SH-SY5Y (cell line): Measurements from ENCODE around the gene ZNF362.

ENCODE experiments used
- GATA2 ChIP-seq: IDR thresholded peaks from 2 replicates; pipeline ENCODE4 v1.6.1; 2011; ENCODE audit warnings: mild to moderate bottlenecking, low read depth, low read length
- GATA3 ChIP-seq: IDR thresholded peaks from 2 replicates; pipeline ENCODE4 v1.6.1; 2011; ENCODE audit warnings: low read depth, mild to moderate bottlenecking, low read length, moderate library complexity

ZNF362 gene

DNA sequence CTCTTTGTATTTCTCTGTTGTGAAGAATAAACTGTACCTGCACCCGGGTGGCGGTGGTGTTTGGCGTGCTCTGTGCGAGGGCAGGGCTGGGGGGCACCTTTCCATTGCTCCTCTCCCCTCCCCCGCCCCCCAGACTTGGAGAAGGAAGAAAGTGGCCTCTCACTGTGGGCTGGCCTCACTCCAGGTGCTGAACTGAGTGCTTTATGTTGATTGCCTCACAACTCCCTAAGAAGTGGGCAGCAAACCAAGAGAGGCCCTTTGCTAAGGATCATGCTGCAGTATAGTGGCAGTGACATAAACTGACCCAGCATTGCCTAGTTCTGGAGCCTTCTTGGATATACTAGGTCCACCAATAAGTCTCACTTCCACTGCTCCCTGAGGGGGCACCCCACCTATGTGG is 44.4 kb downstream of the ZNF362 start:
- TF ChIP-seq GATA3, result no peak
- no peak for TF ChIP-seq GATA2

DNA sequence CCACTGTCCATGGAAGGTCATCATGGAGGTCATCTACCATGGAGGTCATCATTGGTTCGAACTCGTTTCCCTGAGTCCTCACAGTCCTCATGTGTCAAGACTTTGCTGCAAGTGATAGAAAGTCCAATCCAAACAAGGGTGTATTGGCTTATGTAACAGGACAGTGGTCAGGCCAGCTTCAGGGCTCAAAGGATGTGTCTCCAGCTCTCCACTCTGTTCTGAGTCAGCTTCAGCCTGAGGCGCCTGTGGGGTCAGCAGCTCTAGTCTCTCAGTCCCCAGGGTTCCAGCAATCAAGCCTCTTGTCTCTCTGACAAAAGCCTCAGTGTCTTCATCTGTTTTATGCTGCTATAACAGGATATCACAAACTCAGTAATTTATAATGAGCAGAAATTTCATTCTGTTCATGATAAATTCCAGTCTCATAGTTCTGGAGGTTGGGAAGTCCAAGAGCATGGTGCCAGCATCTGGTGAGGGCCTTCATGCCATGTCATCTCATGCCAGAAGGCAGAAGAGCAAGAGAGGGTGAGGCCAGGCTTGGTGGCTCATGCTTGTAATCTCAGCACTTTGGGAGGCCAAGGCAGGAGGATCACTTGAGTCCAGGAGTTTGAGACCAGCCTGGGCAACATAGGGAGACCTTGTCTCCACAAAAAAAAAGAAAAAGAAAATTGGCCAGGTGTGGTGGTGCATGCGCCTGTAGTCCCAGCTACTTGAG is 45.1 kb downstream of the ZNF362 start:
- no peak for TF ChIP-seq GATA2
- TF ChIP-seq GATA3, result no peak

DNA sequence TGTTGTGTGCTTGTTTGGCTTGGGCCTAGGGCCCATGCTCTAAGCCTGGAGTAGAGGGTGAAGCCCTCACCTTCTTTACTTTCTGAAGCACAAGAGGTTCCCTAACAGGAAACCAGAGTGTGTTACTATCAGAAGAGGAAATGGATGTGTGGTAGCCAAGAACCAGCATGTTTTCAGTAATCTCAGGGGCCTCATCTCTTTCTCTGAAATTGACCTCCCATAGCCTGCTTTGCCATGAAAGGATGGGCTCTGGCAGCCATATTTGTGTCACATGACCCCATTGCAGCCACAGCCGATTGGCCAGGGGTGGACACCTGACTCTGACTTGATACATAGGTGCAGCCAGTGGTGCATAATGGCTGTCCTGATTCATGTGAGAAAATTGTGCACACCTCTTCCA is 46.0 kb downstream of the ZNF362 start:
- TF ChIP-seq GATA2 (no peak), GATA3 (no peak)

DNA sequence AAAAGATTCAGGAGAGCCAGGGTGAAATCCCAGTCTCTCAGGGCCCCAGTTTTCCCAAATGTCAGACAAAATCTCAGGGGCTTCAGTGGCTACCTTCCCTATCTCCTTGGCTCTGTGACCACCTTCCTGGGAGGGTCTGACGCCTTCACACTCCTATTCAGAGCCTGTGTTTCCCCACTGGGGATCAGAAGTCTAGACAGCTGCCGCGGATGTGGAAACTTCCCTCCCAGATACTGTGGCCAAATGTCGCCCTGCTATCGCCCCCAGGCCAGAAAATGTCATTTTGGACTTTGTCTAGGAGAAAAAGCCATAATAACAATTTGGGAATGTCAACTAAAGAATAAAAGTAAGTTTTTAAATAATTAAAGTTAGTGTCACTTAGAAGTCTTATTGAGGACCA is 48.7 kb downstream of the ZNF362 start:
- TF ChIP-seq GATA3 (no peak), GATA2 (no peak)

DNA sequence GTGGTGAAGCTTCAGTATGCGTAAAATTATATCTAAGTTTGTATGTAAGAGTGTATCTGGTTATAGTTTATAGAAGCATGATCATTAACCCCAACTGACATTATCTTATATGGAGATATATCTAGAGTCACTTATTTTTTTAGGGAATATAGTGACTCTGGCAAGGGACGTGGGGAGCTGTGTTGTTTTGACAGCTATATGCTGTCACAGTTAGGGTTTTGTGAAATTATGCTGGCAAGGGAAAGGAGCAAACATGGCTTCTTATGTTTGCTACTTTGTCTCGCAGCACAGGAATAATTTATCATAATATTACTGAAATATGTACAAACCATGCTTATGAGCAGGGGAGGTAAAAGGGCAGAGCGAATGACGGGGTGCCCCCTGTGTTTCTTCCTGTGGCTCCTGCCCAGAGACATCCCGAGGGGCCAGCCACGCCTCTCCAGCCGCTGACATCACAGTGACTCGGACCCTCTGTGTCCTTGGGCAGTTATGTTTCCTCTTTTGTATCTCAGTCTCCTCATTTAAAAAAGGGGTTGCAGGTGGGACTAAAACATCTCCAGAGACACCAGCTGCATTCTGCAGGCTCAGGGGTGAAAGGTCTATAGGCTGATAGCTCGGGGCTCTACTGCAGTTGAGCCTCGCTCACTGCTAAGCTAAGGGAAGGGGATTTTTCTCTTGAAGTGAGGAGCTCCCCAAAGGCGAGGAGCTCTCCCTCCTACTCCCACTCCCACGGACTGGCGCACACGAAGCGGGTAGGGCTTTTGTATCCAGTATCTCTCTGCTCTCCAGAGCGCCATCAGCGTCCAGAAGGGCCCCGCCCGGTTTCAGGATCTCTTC is 49.7 kb downstream of the ZNF362 start:
- TF ChIP-seq GATA3 (no peak), GATA2 (no peak)

DNA sequence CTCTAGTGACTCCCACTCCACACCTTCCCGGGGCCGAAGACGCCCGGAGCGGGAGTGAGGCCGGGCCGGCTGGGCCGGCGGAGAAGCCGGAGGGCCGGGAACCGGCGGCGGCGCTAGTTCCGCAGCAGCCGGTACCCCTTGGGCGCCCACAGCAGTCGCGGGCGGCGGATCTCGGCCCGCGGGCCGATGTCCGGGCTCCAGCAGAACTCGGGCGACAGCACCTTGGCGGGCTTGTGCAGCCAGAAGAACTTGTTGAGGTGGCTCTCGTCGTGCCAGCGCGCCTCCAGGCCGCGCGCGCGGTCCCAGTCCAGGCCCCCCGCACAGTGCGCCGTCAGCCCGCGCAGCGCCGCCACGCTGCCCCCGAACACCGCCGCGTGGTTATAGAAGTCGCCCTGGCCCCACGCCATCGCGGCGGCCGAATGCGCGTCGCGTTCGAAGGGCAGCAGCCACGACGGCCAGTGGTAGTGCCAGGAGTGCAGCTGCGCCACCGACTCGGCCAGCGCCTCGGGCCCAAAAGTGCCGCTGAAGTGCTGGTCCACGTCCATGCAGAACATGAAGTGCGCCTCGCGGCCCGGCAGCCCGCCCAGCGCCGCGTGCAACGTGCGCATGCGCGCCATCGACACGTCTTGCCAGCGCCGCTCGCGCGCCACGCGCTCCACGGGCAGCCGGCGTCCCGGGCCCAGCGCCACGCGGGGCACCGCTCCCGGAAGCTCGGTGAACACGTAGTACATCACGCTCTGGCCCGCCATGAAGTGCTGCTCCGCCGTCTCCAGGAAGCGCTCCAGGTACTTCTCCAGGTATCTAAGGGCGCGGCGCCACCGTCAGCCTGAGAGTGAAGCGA is 50.6 kb downstream of the ZNF362 start:
- no peak for TF ChIP-seq GATA3
- no peak for TF ChIP-seq GATA2

GRCh38 chr1:33307494-33307864 is 51.2 kb downstream of the ZNF362 start:
- no peak for TF ChIP-seq GATA3

GRCh38 chr1:33310702-33311101 is 54.4 kb downstream of the ZNF362 start:
- TF ChIP-seq GATA3 (no peak), GATA2 (no peak)

- TF ChIP-seq GATA3 (no peak), GATA2 (no peak)
Measured at GRCh38 chr1:33311706-33312412, 55.6 kb downstream of the ZNF362 start.

- TF ChIP-seq GATA3, result no peak
- no peak for TF ChIP-seq GATA2
Measured at GRCh38 chr1:33312413-33312749, 56.1 kb downstream of the ZNF362 start.

DNA sequence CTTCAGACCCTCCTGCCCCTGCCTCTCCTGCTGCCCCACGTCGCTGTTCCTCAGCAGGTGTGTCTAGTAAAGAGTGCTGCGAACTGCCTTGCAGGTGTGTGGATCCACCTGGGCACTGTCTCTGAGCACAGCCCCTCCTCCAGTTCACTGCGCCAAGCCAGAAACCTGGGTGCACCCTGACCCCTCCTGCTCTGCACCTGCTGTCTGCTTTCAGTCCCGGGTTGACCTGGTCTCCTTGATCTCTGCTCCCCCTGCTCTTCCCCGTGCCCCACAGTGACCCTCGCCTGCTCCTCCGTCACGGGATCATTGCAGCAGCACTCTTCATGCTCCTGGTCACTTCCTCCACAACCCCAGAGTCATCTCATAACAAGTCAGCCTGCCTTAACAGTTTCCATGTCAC is 58.1 kb downstream of the ZNF362 start:
- TF ChIP-seq GATA3, result no peak

DNA sequence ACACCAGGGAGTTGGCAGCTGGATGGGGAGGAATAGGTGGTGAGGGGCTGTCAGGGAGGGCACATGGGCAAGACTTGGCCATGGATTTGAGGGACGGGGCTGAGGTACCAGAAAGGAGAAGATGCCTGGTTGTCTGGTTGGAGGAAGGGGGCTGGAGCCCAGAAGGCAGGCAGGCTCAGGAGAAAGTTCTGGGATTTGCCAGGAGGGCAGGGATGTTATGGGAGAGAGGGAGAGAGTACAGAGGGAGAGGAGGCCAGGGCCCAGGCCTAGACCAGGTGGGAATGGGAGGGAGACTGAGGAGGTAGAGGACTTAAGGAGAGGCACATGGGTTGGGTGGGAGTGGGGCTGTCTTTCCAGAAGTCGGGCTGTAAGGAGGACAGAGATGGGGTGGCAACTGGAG is 60.3 kb downstream of the ZNF362 start:
- TF ChIP-seq GATA3 (no peak), GATA2 (no peak)

GRCh38 chr1:33317354-33317753 is 61.1 kb downstream of the ZNF362 start:
- TF ChIP-seq GATA3 (no peak), GATA2 (no peak)

GRCh38 chr1:33317946-33318345 is 61.7 kb downstream of the ZNF362 start:
- no peak for TF ChIP-seq GATA2
- no peak for TF ChIP-seq GATA3
